ENCODE data around the gene KLHL29. TPM values are rescaled to one million over a fixed set of nuclear protein-coding genes. Genes with fewer than 3 reads are reported as not detected.

Gene KLHL29
- total and polyA plus RNA-seq, 10 donors, result 1.5 to 30.5 (median 9.4) TPM

GRCh38 chr2:23618794-23619530, 234.0 kb downstream of the KLHL29 start:
- 76 to 87% (median 82%) methylated on average over 7 of the region's 7 CpGs for WGBS, 5 donors
- intact Hi-C loops (cut with DNase I; ENCODE audit: low total_unique reads), result no loop called here
- Histone ChIP-seq H3K9me3 (peaks cover 0 to 11% (median 3%) of the 10 kb centered on the region in 8 donors), H3K27ac (no peak overlapping the region), H3K4me1 (peaks cover 0 to 19% (median 0%) of the 10 kb centered on the region in 6 donors), H3K27me3 (replicated peaks in 1 of 7) (peaks cover 0 to 13% (median 0%) of the 10 kb centered on the region in 7 donors), H3K4me3 (no peak overlapping the region), H3K36me3 (no peaks in the 10 kb centered on the region)
- peak; percentile 45 for DNase-seq
- TF ChIP-seq POLR2AphosphoS5 (IDR thresholded peaks at IDR 0.05), result no peak
- TF ChIP-seq POLR2A (IDR thresholded peaks at IDR 0.05), result no peak
- TF ChIP-seq CTCF (IDR thresholded peaks at IDR 0.05 in 8 of 11, conservative IDR thresholded peaks at IDR 0.05 in 3 of 11), result no peak

GRCh38 chr2:23619941-23620340, 235.0 kb downstream of the KLHL29 start:
- peaks cover 0 to 18% (median 10%) of the 10 kb centered on the region in 8 donors for H3K9me3 ChIP-seq
- intact Hi-C loops (cut with DNase I; ENCODE audit: low total_unique reads), result no loop called here
- WGBS, 5 donors, result 88 to 96% (median 95%) methylated on average over 7 of the region's 7 CpGs
- no peak overlapping the region for H3K4me3 ChIP-seq
- no peak overlapping the region for H3K27ac ChIP-seq
- DNase-seq, result peak; percentile 60
- no peaks in the 10 kb centered on the region for H3K36me3 ChIP-seq
- H3K27me3 ChIP-seq (replicated peaks in 1 of 7), result peaks cover 0 to 7% (median 0%) of the 10 kb centered on the region in 7 donors
- no peak for TF ChIP-seq POLR2AphosphoS5 (IDR thresholded peaks at IDR 0.05)
- TF ChIP-seq CTCF (IDR thresholded peaks at IDR 0.05 in 8 of 11, conservative IDR thresholded peaks at IDR 0.05 in 3 of 11), result no peak
- TF ChIP-seq POLR2A (IDR thresholded peaks at IDR 0.05), result no peak
- peaks cover 0 to 11% (median 0%) of the 10 kb centered on the region in 6 donors for H3K4me1 ChIP-seq

GRCh38 chr2:23620841-23621341, 235.9 kb downstream of the KLHL29 start:
- intact Hi-C loops (cut with DNase I; ENCODE audit: low total_unique reads), result no loop called here
- Histone ChIP-seq H3K36me3 (no peaks in the 10 kb centered on the region), H3K9me3 (peaks cover 0 to 18% (median 10%) of the 10 kb centered on the region in 8 donors), H3K27ac (no peak overlapping the region), H3K27me3 (replicated peaks in 1 of 7) (no peaks in the 10 kb centered on the region), H3K4me3 (no peak overlapping the region), H3K4me1 (peaks cover 0 to 1% (median 0%) of the 10 kb centered on the region in 6 donors)
- no peak for TF ChIP-seq POLR2AphosphoS5 (IDR thresholded peaks at IDR 0.05)
- TF ChIP-seq POLR2A (IDR thresholded peaks at IDR 0.05), result no peak
- TF ChIP-seq CTCF (IDR thresholded peaks at IDR 0.05 in 8 of 11, conservative IDR thresholded peaks at IDR 0.05 in 3 of 11), result no peak
- WGBS, 5 donors, result 56 to 80% (median 74%) methylated on average over 13 to 14 of the region's 14 CpGs
- peak; percentile 68 for DNase-seq

- DNase-seq, result peak; percentile 29
These were observed 236.6 kb downstream of the KLHL29 start for GRCh38 chr2:23621616-23622015.

More at GRCh38 chr2:23621616-23622015, 236.6 kb downstream of the KLHL29 start:
- Histone ChIP-seq H3K27ac (no peak overlapping the region), H3K27me3 (replicated peaks in 1 of 7) (no peaks in the 10 kb centered on the region), H3K36me3 (no peaks in the 10 kb centered on the region), H3K4me1 (no peaks in the 10 kb centered on the region), H3K4me3 (no peak overlapping the region), H3K9me3 (peaks cover 0 to 18% (median 10%) of the 10 kb centered on the region in 8 donors)
- intact Hi-C loops (cut with DNase I; ENCODE audit: low total_unique reads), result no loop called here
- WGBS, 5 donors, result 87 to 90% (median 88%) methylated on average over 5 of the region's 5 CpGs
- TF ChIP-seq CTCF (IDR thresholded peaks at IDR 0.05 in 8 of 11, conservative IDR thresholded peaks at IDR 0.05 in 3 of 11) (no peak), POLR2AphosphoS5 (IDR thresholded peaks at IDR 0.05) (no peak), POLR2A (IDR thresholded peaks at IDR 0.05) (no peak)
